Measurements from ENCODE around the gene S100A3.

The S100A3 gene

DNA sequence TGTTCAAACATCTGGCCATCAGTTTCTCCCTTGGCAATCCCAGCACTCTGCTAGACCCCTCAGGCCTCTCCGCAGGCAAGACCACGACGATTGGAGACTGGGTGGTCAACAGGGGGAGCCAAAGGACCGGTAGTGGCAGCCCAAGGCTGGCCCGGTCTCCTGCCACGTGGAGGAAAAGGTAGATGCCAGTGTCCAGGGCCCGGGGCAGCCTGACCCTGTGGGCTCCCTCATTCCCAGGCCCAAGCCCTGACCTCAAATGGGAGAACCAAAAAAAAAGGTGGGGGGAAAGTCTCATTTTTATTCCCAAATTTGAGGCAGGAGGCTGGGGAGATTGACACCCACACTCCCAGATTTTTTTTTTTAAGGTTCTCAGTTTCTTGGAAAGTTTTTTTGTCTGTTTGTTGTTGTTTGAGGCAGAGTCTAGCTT lies 38.1 kb downstream of the S100A3 start:
- Histone ChIP-seq H3K4me1 (ENCODE audit: control insufficient read depth in 1 of 2, insufficient read depth in 2 of 2, low read length in 2 of 2) (peaks cover 34 to 43% of the 10 kb centered on the region in 2 donors), H3K9me3 (ENCODE audit: control insufficient read depth in 1 of 2, low read length in 2 of 2) (no peaks in the 10 kb centered on the region), H3K9ac (ENCODE audit: low read depth in 1 of 2, low read length in 2 of 2) (no peak overlapping the region), H3K27ac (ENCODE audit: low read depth, low read length) (no peak overlapping the region), H3K4me3 (ENCODE audit: low read depth in 1 of 2, low read length in 2 of 2) (no peak overlapping the region), H3K36me3 (ENCODE audit: control insufficient read depth in 1 of 2, insufficient read depth in 2 of 2, low read length in 2 of 2) (no peaks in the 10 kb centered on the region), H3K27me3 (ENCODE audit: control insufficient read depth in 1 of 2, insufficient read depth in 2 of 2, low read length in 2 of 2) (no peaks in the 10 kb centered on the region)

DNA sequence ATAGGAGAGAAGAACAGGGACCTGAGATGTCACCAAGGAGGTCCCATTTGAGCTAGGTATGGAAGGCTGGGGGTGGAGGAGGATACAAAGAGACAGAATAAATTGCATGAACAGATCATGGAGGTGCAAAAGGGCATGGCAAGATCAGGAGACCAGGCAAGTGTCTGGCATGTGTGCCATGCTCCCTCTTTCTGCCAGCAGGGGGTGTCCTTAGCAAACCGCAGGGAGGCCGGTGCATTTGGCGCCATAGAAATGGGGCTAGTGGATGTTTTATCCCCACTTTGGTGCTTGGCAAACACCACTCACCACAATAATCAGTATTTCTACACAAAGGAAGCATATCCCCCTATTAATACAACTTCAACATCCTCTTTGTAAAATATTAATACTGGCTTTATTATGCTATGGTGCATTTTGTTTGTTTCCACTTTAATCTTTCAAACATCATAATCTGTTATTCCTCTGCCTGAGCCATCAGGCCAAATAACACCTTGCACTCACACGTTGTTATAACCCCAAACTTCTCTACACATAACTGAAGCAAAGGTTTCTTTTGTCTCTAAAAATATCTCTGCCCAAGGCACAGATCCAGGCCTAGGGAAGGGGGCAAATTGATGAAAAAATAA lies 39.2 kb downstream of the S100A3 start:
- Histone ChIP-seq H3K9ac (ENCODE audit: low read depth in 1 of 2, low read length in 2 of 2) (no peak overlapping the region), H3K27ac (ENCODE audit: low read depth, low read length) (no peak overlapping the region), H3K36me3 (ENCODE audit: control insufficient read depth in 1 of 2, insufficient read depth in 2 of 2, low read length in 2 of 2) (no peaks in the 10 kb centered on the region), H3K27me3 (ENCODE audit: control insufficient read depth in 1 of 2, insufficient read depth in 2 of 2, low read length in 2 of 2) (no peaks in the 10 kb centered on the region), H3K9me3 (ENCODE audit: control insufficient read depth in 1 of 2, low read length in 2 of 2) (no peaks in the 10 kb centered on the region), H3K4me3 (ENCODE audit: low read depth in 1 of 2, low read length in 2 of 2) (no peak overlapping the region), H3K4me1 (ENCODE audit: control insufficient read depth in 1 of 2, insufficient read depth in 2 of 2, low read length in 2 of 2) (peaks cover 25 to 33% of the 10 kb centered on the region in 2 donors)

DNA sequence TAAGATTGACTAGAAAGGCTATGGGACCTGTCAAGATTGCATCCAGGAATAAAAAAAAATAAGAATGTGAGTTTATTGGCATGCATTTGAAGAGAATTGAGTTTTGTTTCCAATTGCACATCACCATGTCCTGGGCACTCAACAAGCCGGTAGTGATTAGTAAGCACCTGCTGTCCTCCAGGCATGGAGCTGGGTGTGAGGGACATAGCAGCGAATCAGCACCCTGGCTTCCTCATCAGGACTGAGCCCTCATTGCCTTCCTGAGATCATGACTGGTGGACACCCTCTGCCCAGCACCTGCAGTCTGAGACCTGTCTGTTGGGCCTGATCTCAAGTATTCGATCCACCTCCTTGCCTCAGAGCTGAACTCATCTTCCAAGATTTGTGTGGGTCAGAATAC lies 40.0 kb downstream of the S100A3 start:
- peaks cover 25 to 33% of the 10 kb centered on the region in 2 donors for H3K4me1 ChIP-seq (ENCODE audit: control insufficient read depth in 1 of 2, insufficient read depth in 2 of 2, low read length in 2 of 2)
- no peak overlapping the region for H3K9ac ChIP-seq (ENCODE audit: low read depth in 1 of 2, low read length in 2 of 2)
- H3K27me3 ChIP-seq (ENCODE audit: control insufficient read depth in 1 of 2, insufficient read depth in 2 of 2, low read length in 2 of 2): no peaks in the 10 kb centered on the region
- H3K27ac ChIP-seq (ENCODE audit: low read depth, low read length): no peak overlapping the region
- no peak overlapping the region for H3K4me3 ChIP-seq (ENCODE audit: low read depth in 1 of 2, low read length in 2 of 2)
- no peaks in the 10 kb centered on the region for H3K36me3 ChIP-seq (ENCODE audit: control insufficient read depth in 1 of 2, insufficient read depth in 2 of 2, low read length in 2 of 2)
- H3K9me3 ChIP-seq (ENCODE audit: control insufficient read depth in 1 of 2, low read length in 2 of 2): no peaks in the 10 kb centered on the region

DNA sequence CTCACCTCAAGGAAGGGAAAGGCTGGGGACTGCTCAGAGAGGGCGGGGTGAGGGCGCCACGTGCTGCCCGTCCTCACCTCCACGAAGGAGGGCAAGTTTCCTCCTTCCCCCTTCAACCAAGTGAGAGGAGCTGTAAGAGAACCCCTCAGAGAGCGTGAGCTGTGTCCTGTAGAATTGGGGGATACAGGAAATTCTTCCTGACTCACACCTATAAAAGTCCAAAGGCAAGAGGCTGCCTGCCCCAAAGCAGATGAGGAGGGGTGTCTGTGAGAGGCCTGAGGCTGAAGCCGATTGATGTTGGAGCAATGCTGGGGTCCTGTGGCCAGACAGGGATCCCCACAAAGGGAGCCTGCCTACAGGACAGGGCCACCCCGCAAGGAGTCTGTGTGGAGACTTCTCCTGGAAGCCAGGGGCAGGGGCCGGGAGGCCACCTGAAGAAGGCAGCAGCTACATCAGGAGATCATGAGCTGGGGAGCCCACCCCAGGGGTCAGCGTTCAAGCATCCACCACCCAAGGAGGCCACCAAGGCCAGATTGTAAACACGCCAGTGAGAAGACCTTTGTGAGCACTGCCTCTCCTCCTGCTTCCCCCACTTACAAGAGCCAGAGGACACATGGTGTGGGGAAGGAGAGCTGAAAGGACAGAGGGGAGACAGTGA lies 41.0 kb downstream of the S100A3 start:
- Histone ChIP-seq H3K36me3 (ENCODE audit: control insufficient read depth in 1 of 2, insufficient read depth in 2 of 2, low read length in 2 of 2) (no peaks in the 10 kb centered on the region), H3K9me3 (ENCODE audit: control insufficient read depth in 1 of 2, low read length in 2 of 2) (no peaks in the 10 kb centered on the region), H3K9ac (ENCODE audit: low read depth in 1 of 2, low read length in 2 of 2) (no peak overlapping the region), H3K27ac (ENCODE audit: low read depth, low read length) (no peak overlapping the region), H3K4me1 (ENCODE audit: control insufficient read depth in 1 of 2, insufficient read depth in 2 of 2, low read length in 2 of 2) (peaks cover 24 to 31% of the 10 kb centered on the region in 2 donors), H3K27me3 (ENCODE audit: control insufficient read depth in 1 of 2, insufficient read depth in 2 of 2, low read length in 2 of 2) (no peaks in the 10 kb centered on the region), H3K4me3 (ENCODE audit: low read depth in 1 of 2, low read length in 2 of 2) (no peak overlapping the region)

DNA sequence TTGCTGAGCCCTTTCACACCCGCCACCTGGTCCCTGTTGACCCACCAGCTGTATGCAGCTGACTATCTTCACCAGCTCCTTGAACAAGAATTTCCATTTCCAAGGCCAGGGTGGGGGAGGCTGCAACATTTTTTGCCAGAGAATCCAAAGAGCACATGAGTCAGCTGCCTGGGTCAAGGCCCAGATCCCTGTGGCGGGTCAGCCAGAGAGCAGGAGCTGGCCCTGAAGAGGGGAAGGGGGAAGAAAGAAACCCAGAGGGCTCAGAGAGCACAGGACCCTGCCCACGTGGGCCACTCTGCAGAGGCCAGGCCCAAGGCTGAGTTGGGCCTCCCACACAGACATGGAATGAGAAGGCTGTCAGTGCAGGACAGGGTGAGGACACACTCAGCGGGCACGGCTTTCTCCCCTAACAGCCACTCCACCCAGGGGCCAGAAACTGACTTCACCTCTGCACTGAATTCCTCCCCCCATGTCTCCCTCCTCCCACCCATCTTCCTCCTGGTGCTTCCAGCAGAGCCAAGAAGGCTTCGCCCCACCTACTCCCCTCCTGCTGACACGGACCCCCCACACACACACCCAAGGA lies 42.1 kb downstream of the S100A3 start:
- peak overlapping the region in 1 of 2 donors; percentile 20 for H3K9ac ChIP-seq (ENCODE audit: low read depth in 1 of 2, low read length in 2 of 2)
- no peak overlapping the region for H3K4me3 ChIP-seq (ENCODE audit: low read depth in 1 of 2, low read length in 2 of 2)
- H3K4me1 ChIP-seq (ENCODE audit: control insufficient read depth in 1 of 2, insufficient read depth in 2 of 2, low read length in 2 of 2): peaks cover 18 to 19% of the 10 kb centered on the region in 2 donors
- no peaks in the 10 kb centered on the region for H3K27me3 ChIP-seq (ENCODE audit: control insufficient read depth in 1 of 2, insufficient read depth in 2 of 2, low read length in 2 of 2)
- no peaks in the 10 kb centered on the region for H3K9me3 ChIP-seq (ENCODE audit: control insufficient read depth in 1 of 2, low read length in 2 of 2)
- peak overlapping the region; percentile 62 for H3K27ac ChIP-seq (ENCODE audit: low read depth, low read length)
- no peaks in the 10 kb centered on the region for H3K36me3 ChIP-seq (ENCODE audit: control insufficient read depth in 1 of 2, insufficient read depth in 2 of 2, low read length in 2 of 2)

DNA sequence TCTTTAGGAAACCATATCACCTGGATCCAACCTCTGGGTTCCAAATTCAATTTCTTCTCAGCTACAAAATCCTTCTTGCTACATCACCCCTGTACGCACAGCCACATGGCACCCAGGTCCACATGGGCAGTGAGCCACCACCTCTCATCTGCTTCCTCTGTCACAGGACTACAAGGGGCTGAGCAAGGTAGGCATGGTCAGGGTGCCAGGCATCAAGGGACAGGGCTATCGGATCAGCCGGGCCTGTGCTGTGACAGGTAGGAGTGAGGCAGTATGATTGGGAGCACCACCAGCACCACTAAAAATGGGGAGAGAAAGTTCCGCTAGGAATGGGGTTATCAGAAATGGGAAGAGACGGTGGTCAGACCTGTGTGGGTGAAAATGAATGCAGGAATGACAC lies 42.7 kb downstream of the S100A3 start:
- Histone ChIP-seq H3K27ac (ENCODE audit: low read depth, low read length) (no peak overlapping the region), H3K9me3 (ENCODE audit: control insufficient read depth in 1 of 2, low read length in 2 of 2) (no peaks in the 10 kb centered on the region), H3K27me3 (ENCODE audit: control insufficient read depth in 1 of 2, insufficient read depth in 2 of 2, low read length in 2 of 2) (no peaks in the 10 kb centered on the region), H3K36me3 (ENCODE audit: control insufficient read depth in 1 of 2, insufficient read depth in 2 of 2, low read length in 2 of 2) (no peaks in the 10 kb centered on the region), H3K4me1 (ENCODE audit: control insufficient read depth in 1 of 2, insufficient read depth in 2 of 2, low read length in 2 of 2) (peaks cover 18 to 19% of the 10 kb centered on the region in 2 donors), H3K4me3 (ENCODE audit: low read depth in 1 of 2, low read length in 2 of 2) (no peak overlapping the region), H3K9ac (ENCODE audit: low read depth in 1 of 2, low read length in 2 of 2) (no peak overlapping the region)

DNA sequence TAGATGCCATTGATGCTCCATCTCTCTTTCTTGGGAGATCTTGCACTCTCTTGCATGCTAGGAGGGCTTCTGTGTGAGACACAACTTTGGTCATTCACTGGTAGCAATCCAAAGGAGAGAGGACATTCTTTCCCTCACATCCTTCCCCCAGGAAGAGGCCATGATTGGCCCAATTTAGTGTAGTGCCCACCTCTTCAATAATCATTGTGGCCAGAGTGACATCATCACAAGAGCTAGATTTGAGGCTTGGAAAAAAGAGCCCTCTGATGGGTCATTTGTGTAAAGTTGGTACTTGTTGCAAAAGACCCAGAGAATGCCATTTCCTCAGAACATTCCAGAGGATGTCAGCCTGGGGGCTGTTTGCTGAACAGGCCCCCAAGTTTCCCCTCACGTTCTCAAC lies 43.5 kb downstream of the S100A3 start:
- Histone ChIP-seq H3K9ac (ENCODE audit: low read depth in 1 of 2, low read length in 2 of 2) (no peak overlapping the region), H3K27me3 (ENCODE audit: control insufficient read depth in 1 of 2, insufficient read depth in 2 of 2, low read length in 2 of 2) (no peaks in the 10 kb centered on the region), H3K9me3 (ENCODE audit: control insufficient read depth in 1 of 2, low read length in 2 of 2) (no peaks in the 10 kb centered on the region), H3K4me1 (ENCODE audit: control insufficient read depth in 1 of 2, insufficient read depth in 2 of 2, low read length in 2 of 2) (peaks cover 18 to 19% of the 10 kb centered on the region in 2 donors), H3K27ac (ENCODE audit: low read depth, low read length) (no peak overlapping the region), H3K36me3 (ENCODE audit: control insufficient read depth in 1 of 2, insufficient read depth in 2 of 2, low read length in 2 of 2) (no peaks in the 10 kb centered on the region), H3K4me3 (ENCODE audit: low read depth in 1 of 2, low read length in 2 of 2) (no peak overlapping the region)

DNA sequence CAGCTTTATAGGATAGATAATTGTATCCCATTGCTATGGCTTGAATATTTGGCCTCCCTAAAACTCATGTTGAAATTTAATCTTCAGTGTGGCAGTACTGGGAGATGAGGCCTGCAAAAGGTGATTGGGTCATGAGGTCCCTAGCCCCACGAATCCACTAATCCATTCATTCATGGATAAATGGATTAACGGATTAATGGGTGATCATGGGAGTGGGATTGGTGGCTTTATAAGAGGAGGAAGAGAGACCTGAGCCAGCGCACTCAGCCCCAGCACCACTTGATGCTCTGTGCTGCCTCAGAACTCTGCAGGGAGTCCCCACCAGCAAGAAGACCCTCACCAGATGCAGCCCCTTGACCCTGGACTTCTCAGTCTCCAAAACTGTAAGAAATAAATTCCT lies 45.3 kb downstream of the S100A3 start:
- Histone ChIP-seq H3K4me3 (ENCODE audit: low read depth in 1 of 2, low read length in 2 of 2) (no peak overlapping the region), H3K9me3 (ENCODE audit: control insufficient read depth in 1 of 2, low read length in 2 of 2) (no peaks in the 10 kb centered on the region), H3K27me3 (ENCODE audit: control insufficient read depth in 1 of 2, insufficient read depth in 2 of 2, low read length in 2 of 2) (no peaks in the 10 kb centered on the region), H3K27ac (ENCODE audit: low read depth, low read length) (no peak overlapping the region), H3K36me3 (ENCODE audit: control insufficient read depth in 1 of 2, insufficient read depth in 2 of 2, low read length in 2 of 2) (no peaks in the 10 kb centered on the region), H3K4me1 (ENCODE audit: control insufficient read depth in 1 of 2, insufficient read depth in 2 of 2, low read length in 2 of 2) (peaks cover 18 to 19% of the 10 kb centered on the region in 2 donors), H3K9ac (ENCODE audit: low read depth in 1 of 2, low read length in 2 of 2) (no peak overlapping the region)

DNA sequence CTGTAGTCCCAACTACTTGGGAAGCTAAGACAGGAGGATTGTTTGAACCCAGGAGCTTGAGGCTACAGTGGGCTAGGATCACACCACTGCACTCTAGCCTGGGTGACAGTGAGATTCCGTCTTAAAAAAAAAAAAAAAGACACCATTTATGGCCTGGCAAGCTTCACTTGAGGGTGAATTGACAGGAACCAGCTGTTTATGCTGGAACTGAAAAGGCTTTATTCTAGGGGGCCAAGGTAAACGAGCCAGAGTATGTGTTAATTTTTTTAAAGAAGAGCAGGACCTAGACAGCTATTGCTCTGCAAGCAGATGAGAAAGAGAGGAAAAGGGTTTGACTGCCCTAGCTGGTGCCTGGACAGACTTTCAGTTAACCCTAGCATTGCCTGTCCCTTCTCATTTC lies 50.3 kb downstream of the S100A3 start:
- Histone ChIP-seq H3K9ac (ENCODE audit: low read depth in 1 of 2, low read length in 2 of 2) (no peak overlapping the region), H3K27me3 (ENCODE audit: control insufficient read depth in 1 of 2, insufficient read depth in 2 of 2, low read length in 2 of 2) (no peaks in the 10 kb centered on the region), H3K36me3 (ENCODE audit: control insufficient read depth in 1 of 2, insufficient read depth in 2 of 2, low read length in 2 of 2) (no peaks in the 10 kb centered on the region), H3K9me3 (ENCODE audit: control insufficient read depth in 1 of 2, low read length in 2 of 2) (no peaks in the 10 kb centered on the region), H3K4me1 (ENCODE audit: control insufficient read depth in 1 of 2, insufficient read depth in 2 of 2, low read length in 2 of 2) (no peaks in the 10 kb centered on the region), H3K27ac (ENCODE audit: low read depth, low read length) (no peak overlapping the region), H3K4me3 (ENCODE audit: low read depth in 1 of 2, low read length in 2 of 2) (no peak overlapping the region)
